ENCODE results near the gene CDKAL1. TPM values are rescaled to one million over a fixed set of nuclear protein-coding genes. Genes with fewer than 3 reads are reported as not detected.

CDKAL1 gene
- total RNA-seq, 1 experiment from 2014 or later = 20.6 TPM

- no peak for TF ChIP-seq PRDM15 (CRISPR knock-in tag; IDR thresholded peaks at IDR 0.05)
These were observed 565.4 kb downstream of the CDKAL1 start (continued) for GRCh38 chr6:21099338-21100314.

GRCh38 chr6:21100991-21101390 lies 566.7 kb downstream of the CDKAL1 start:
- Mint-ChIP-seq H3K27ac (no peak overlapping the region), H3K27me3 (ENCODE audit: low read depth) (no peaks in the 10 kb centered on the region), H3K9me3 (no peaks in the 10 kb centered on the region), H3K4me1 (peaks cover 62% of the 10 kb centered on the region), H3K4me3 (no peak overlapping the region), H3K36me3 (no peaks in the 10 kb centered on the region)
- ChIA-PET CTCF (no interaction called here), POLR2A (interaction anchor here (0.5 kb wide), 1 partner anchor 302 kb away, joined by 3 read pairs; no protein-coding TSS in a partner anchor)
- ATAC-seq (no peak), DNase-seq (ENCODE audit: low spot score) (no peak)
- TF ChIP-seq ESRRA (CRISPR knock-in tag; IDR thresholded peaks at IDR 0.05; ENCODE audit: borderline replicate concordance) = no peak
- TF ChIP-seq JAZF1 (CRISPR knock-in tag; IDR thresholded peaks at IDR 0.05) = no peak
- TF ChIP-seq, protein P1, sequence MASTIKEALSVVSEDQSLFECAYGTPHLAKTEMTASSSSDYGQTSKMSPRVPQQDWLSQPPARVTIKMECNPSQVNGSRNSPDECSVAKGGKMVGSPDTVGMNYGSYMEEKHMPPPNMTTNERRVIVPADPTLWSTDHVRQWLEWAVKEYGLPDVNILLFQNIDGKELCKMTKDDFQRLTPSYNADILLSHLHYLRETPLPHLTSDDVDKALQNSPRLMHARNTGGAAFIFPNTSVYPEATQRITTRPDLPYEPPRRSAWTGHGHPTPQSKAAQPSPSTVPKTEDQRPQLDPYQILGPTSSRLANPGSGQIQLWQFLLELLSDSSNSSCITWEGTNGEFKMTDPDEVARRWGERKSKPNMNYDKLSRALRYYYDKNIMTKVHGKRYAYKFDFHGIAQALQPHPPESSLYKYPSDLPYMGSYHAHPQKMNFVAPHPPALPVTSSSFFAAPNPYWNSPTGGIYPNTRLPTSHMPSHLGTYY (CRISPR knock-in tag; IDR thresholded peaks at IDR 0.05) = no peak
- TF ChIP-seq PRDM15 (CRISPR knock-in tag; IDR thresholded peaks at IDR 0.05) = no peak
- TF ChIP-seq, protein P2, sequence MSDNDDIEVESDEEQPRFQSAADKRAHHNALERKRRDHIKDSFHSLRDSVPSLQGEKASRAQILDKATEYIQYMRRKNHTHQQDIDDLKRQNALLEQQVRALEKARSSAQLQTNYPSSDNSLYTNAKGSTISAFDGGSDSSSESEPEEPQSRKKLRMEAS (CRISPR knock-in tag; IDR thresholded peaks at IDR 0.05) = no peak
- no peak for TF ChIP-seq TP53 (CRISPR knock-in tag; IDR thresholded peaks at IDR 0.05)
- TF ChIP-seq, protein P3, sequence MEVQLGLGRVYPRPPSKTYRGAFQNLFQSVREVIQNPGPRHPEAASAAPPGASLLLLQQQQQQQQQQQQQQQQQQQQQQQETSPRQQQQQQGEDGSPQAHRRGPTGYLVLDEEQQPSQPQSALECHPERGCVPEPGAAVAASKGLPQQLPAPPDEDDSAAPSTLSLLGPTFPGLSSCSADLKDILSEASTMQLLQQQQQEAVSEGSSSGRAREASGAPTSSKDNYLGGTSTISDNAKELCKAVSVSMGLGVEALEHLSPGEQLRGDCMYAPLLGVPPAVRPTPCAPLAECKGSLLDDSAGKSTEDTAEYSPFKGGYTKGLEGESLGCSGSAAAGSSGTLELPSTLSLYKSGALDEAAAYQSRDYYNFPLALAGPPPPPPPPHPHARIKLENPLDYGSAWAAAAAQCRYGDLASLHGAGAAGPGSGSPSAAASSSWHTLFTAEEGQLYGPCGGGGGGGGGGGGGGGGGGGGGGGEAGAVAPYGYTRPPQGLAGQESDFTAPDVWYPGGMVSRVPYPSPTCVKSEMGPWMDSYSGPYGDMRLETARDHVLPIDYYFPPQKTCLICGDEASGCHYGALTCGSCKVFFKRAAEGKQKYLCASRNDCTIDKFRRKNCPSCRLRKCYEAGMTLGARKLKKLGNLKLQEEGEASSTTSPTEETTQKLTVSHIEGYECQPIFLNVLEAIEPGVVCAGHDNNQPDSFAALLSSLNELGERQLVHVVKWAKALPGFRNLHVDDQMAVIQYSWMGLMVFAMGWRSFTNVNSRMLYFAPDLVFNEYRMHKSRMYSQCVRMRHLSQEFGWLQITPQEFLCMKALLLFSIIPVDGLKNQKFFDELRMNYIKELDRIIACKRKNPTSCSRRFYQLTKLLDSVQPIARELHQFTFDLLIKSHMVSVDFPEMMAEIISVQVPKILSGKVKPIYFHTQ (CRISPR knock-in tag; IDR thresholded peaks at IDR 0.05) = no peak
- no peak for TF ChIP-seq ATF3 (CRISPR knock-in tag; conservative IDR thresholded peaks at IDR 0.05)
- no peak for TF ChIP-seq OVOL2 (CRISPR knock-in tag; IDR thresholded peaks at IDR 0.05; ENCODE audit: borderline replicate concordance)
- TF ChIP-seq HMGXB4 (CRISPR knock-in tag; IDR thresholded peaks at IDR 0.05) = no peak
- TF ChIP-seq ZNF121 (CRISPR knock-in tag; IDR thresholded peaks at IDR 0.05) = no peak
- no peak for TF ChIP-seq ZBTB21 (CRISPR knock-in tag; IDR thresholded peaks at IDR 0.05; ENCODE audit: borderline replicate concordance)
- TF ChIP-seq NR2C2 (CRISPR knock-in tag; IDR thresholded peaks at IDR 0.05) = no peak
- TF ChIP-seq TEAD4 (CRISPR knock-in tag; IDR thresholded peaks at IDR 0.05) = no peak
- TF ChIP-seq NFYB (CRISPR knock-in tag; conservative IDR thresholded peaks at IDR 0.05; ENCODE audit: low read depth) = no peak
- TF ChIP-seq IRF2 (CRISPR knock-in tag; IDR thresholded peaks at IDR 0.05; ENCODE audit: borderline replicate concordance, low read depth) = no peak
- no peak for TF ChIP-seq ZNF423 (CRISPR knock-in tag; IDR thresholded peaks at IDR 0.05)
- TF ChIP-seq, protein P4, sequence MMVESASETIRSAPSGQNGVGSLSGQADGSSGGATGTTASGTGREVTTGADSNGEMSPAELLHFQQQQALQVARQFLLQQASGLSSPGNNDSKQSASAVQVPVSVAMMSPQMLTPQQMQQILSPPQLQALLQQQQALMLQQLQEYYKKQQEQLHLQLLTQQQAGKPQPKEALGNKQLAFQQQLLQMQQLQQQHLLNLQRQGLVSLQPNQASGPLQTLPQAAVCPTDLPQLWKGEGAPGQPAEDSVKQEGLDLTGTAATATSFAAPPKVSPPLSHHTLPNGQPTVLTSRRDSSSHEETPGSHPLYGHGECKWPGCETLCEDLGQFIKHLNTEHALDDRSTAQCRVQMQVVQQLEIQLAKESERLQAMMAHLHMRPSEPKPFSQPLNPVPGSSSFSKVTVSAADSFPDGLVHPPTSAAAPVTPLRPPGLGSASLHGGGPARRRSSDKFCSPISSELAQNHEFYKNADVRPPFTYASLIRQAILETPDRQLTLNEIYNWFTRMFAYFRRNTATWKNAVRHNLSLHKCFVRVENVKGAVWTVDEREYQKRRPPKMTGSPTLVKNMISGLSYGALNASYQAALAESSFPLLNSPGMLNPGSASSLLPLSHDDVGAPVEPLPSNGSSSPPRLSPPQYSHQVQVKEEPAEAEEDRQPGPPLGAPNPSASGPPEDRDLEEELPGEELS (CRISPR knock-in tag; IDR thresholded peaks at IDR 0.05) = no peak
